GM18505 (cell line): ENCODE measurements around the gene NR1H2.
"Not testable (repeated sequence)": the region's sequence is repeated elsewhere in the genome, so short reads cannot be mapped to it uniquely, and the experiment has no call there.

Experiments
- ATAC-seq: cut with Tn5 transposase; IDR thresholded peaks from one replicate; pipeline ENCODE4 v1.9.1; 2021; ENCODE audit not compliant: unreplicated experiment
- POLR2A ChIP-seq: IDR thresholded peaks from 4 replicates; pipeline ENCODE4 v1.6.1; 2011; ENCODE audit warnings: borderline replicate concordance; ENCODE audit not compliant: insufficient read depth, insufficient read length; ENCODE audit errors: extremely low read depth

NR1H2 gene

GRCh38 chr19:50378169-50378862 lies 2.1 kb downstream of the NR1H2 start:
- TF ChIP-seq POLR2A, result no peak
- ATAC-seq, result no peak

GRCh38 chr19:50378863-50379236 lies 2.6 kb downstream of the NR1H2 start:
- TF ChIP-seq POLR2A, result no peak
- no peak for ATAC-seq

- no peak for ATAC-seq
These were observed 3.3 kb downstream of the NR1H2 start for GRCh38 chr19:50379602-50380001.

GRCh38 chr19:50380137-50380536 lies 3.9 kb downstream of the NR1H2 start:
- ATAC-seq, result no peak
- no peak for TF ChIP-seq POLR2A

More at GRCh38 chr19:50379602-50380001, 3.3 kb downstream of the NR1H2 start:
- TF ChIP-seq POLR2A, result no peak

- no peak for TF ChIP-seq POLR2A
- ATAC-seq, result no peak
These were observed 4.5 kb downstream of the NR1H2 start for GRCh38 chr19:50380751-50381151.

GRCh38 chr19:50381881-50382729 lies 5.8 kb downstream of the NR1H2 start:
- ATAC-seq, result no peak
- no peak for TF ChIP-seq POLR2A

- TF ChIP-seq POLR2A, result no peak
- no peak for ATAC-seq
These were observed 7.0 kb downstream of the NR1H2 start for GRCh38 chr19:50383001-50383851.

- ATAC-seq, result peak; percentile 74
- peak; percentile 67 for TF ChIP-seq POLR2A
These were observed 7.8 kb downstream of the NR1H2 start, which contains the start of gene POLD1 for GRCh38 chr19:50383852-50384684. Gene POLD1 (plus strand): TSS chr19:50384347. CDS start chr19:50398852, 14,505 bp downstream.

GRCh38 chr19:50384685-50385535 lies 8.7 kb downstream of the NR1H2 start:
- no peak for ATAC-seq

GRCh38 chr19:50387176-50387867 lies 11.1 kb downstream of the NR1H2 start:
- ATAC-seq, result no peak
- TF ChIP-seq POLR2A, result no peak

More at GRCh38 chr19:50384685-50385535, 8.7 kb downstream of the NR1H2 start:
- no peak for TF ChIP-seq POLR2A

GRCh38 chr19:50387868-50388245 lies 11.6 kb downstream of the NR1H2 start:
- TF ChIP-seq POLR2A, result no peak
- no peak for ATAC-seq

GRCh38 chr19:50390295-50390694 lies 14.0 kb downstream of the NR1H2 start:
- not testable (repeated sequence) for ATAC-seq

GRCh38 chr19:50390952-50391351 lies 14.7 kb downstream of the NR1H2 start:
- ATAC-seq, result not testable (repeated sequence)
